ENCODE measurements around the gene FAM50B. TPM values are rescaled to one million over a fixed set of nuclear protein-coding genes. Genes with fewer than 3 reads are reported as not detected.

The FAM50B gene
- total and polyA plus RNA-seq, 2 of the 13 experiments (the other 11 are each of a cell fraction or from before 2014, with no cell fraction given), result 0.05 TPM; not detected in 1

GRCh38 chr6:3806169-3806922 lies 42.8 kb upstream of the FAM50B start (continued):
- TF ChIP-seq, protein P1, sequence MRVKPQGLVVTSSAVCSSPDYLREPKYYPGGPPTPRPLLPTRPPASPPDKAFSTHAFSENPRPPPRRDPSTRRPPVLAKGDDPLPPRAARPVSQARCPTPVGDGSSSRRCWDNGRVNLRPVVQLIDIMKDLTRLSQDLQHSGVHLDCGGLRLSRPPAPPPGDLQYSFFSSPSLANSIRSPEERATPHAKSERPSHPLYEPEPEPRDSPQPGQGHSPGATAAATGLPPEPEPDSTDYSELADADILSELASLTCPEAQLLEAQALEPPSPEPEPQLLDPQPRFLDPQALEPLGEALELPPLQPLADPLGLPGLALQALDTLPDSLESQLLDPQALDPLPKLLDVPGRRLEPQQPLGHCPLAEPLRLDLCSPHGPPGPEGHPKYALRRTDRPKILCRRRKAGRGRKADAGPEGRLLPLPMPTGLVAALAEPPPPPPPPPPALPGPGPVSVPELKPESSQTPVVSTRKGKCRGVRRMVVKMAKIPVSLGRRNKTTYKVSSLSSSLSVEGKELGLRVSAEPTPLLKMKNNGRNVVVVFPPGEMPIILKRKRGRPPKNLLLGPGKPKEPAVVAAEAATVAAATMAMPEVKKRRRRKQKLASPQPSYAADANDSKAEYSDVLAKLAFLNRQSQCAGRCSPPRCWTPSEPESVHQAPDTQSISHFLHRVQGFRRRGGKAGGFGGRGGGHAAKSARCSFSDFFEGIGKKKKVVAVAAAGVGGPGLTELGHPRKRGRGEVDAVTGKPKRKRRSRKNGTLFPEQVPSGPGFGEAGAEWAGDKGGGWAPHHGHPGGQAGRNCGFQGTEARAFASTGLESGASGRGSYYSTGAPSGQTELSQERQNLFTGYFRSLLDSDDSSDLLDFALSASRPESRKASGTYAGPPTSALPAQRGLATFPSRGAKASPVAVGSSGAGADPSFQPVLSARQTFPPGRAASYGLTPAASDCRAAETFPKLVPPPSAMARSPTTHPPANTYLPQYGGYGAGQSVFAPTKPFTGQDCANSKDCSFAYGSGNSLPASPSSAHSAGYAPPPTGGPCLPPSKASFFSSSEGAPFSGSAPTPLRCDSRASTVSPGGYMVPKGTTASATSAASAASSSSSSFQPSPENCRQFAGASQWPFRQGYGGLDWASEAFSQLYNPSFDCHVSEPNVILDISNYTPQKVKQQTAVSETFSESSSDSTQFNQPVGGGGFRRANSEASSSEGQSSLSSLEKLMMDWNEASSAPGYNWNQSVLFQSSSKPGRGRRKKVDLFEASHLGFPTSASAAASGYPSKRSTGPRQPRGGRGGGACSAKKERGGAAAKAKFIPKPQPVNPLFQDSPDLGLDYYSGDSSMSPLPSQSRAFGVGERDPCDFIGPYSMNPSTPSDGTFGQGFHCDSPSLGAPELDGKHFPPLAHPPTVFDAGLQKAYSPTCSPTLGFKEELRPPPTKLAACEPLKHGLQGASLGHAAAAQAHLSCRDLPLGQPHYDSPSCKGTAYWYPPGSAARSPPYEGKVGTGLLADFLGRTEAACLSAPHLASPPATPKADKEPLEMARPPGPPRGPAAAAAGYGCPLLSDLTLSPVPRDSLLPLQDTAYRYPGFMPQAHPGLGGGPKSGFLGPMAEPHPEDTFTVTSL (CRISPR knock-in tag; IDR thresholded peaks at IDR 0.05; ENCODE audit: borderline replicate concordance), result peak; percentile 82; the same call in 1 of the 2 replicates
- no peak; a peak in 1 of 4 replicates for TF ChIP-seq KLF16 (CRISPR knock-in tag; IDR thresholded peaks at IDR 0.05)
- TF ChIP-seq PPARG (CRISPR knock-in tag; conservative IDR thresholded peaks at IDR 0.05), result peak; percentile 52; the same call in 1 of the 2 replicates
- peak; percentile 59; the same call in 1 of the 2 replicates for TF ChIP-seq ZNF276 (CRISPR knock-in tag; IDR thresholded peaks at IDR 0.05; ENCODE audit: low read depth)
- no peak for TF ChIP-seq TBP (CRISPR knock-in tag; IDR thresholded peaks at IDR 0.05)
- TF ChIP-seq ZNF615 (CRISPR knock-in tag; IDR thresholded peaks at IDR 0.05; ENCODE audit: borderline replicate concordance), result no peak
- TF ChIP-seq PLRG1 (conservative IDR thresholded peaks at IDR 0.05), result no peak
- TF ChIP-seq, protein P2, sequence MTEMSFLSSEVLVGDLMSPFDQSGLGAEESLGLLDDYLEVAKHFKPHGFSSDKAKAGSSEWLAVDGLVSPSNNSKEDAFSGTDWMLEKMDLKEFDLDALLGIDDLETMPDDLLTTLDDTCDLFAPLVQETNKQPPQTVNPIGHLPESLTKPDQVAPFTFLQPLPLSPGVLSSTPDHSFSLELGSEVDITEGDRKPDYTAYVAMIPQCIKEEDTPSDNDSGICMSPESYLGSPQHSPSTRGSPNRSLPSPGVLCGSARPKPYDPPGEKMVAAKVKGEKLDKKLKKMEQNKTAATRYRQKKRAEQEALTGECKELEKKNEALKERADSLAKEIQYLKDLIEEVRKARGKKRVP (CRISPR knock-in tag; IDR thresholded peaks at IDR 0.05), result no peak
- TF ChIP-seq ZFAT (CRISPR knock-in tag; conservative IDR thresholded peaks at IDR 0.05), result no peak
- TF ChIP-seq ESRRA (CRISPR knock-in tag; IDR thresholded peaks at IDR 0.05; ENCODE audit: low read depth), result peak; percentile 77; the same call in 1 of the 2 replicates
- peak; percentile 51; the same call in 1 of the 2 replicates for TF ChIP-seq MED13 (CRISPR knock-in tag; IDR thresholded peaks at IDR 0.05)
- no peak for TF ChIP-seq ZNF703 (CRISPR knock-in tag; IDR thresholded peaks at IDR 0.05; ENCODE audit: borderline replicate concordance)
- TF ChIP-seq FOXJ3 (CRISPR knock-in tag; IDR thresholded peaks at IDR 0.05; ENCODE audit: borderline replicate concordance), result no peak; the same call in 1 of the 2 replicates
- TF ChIP-seq AGO2 (optimal IDR thresholded peaks at IDR 0.05; ENCODE audit: low read depth, low read length), result no peak
- peak; percentile 54; the same call in 1 of the 2 replicates for TF ChIP-seq TFAP4 (IDR thresholded peaks at IDR 0.05; ENCODE audit: borderline replicate concordance, low read depth)
- peak; percentile 35; the same call in 1 of the 2 replicates for TF ChIP-seq ZFP37 (CRISPR knock-in tag; IDR thresholded peaks at IDR 0.05; ENCODE audit: borderline replicate concordance)
- no peak for TF ChIP-seq ZBTB39 (CRISPR knock-in tag; IDR thresholded peaks at IDR 0.05)

All from HepG2 (cell line).